ENCODE measurements around the gene TSKU.

The TSKU gene

DNA sequence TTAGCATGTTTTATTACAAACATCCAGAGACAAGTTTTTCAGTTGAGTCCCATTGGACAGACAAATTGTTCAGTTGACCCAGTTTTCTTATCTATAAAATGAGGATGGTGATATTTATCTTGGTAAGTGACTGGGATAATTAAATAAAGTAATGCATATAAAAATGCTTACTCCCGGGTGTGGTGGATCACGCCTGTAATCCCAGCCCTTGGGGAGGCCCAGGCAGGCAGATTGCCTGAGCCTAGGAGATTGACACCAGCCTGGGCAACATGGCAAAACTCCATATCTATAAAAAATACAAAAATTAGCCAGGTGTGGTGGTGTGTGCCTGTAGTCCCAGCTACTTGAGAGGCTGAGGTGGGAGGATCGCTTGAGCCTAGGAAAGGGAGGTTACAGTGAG lies 61.9 kb downstream of the TSKU start:
- no peak for TF ChIP-seq EGR1 (IDR thresholded peaks at IDR 0.05)
- no peak for TF ChIP-seq NFIC (IDR thresholded peaks at IDR 0.05)
- no peak for TF ChIP-seq FOXM1 (IDR thresholded peaks at IDR 0.05; ENCODE audit: borderline replicate concordance, low read depth)
- TF ChIP-seq, protein P1, sequence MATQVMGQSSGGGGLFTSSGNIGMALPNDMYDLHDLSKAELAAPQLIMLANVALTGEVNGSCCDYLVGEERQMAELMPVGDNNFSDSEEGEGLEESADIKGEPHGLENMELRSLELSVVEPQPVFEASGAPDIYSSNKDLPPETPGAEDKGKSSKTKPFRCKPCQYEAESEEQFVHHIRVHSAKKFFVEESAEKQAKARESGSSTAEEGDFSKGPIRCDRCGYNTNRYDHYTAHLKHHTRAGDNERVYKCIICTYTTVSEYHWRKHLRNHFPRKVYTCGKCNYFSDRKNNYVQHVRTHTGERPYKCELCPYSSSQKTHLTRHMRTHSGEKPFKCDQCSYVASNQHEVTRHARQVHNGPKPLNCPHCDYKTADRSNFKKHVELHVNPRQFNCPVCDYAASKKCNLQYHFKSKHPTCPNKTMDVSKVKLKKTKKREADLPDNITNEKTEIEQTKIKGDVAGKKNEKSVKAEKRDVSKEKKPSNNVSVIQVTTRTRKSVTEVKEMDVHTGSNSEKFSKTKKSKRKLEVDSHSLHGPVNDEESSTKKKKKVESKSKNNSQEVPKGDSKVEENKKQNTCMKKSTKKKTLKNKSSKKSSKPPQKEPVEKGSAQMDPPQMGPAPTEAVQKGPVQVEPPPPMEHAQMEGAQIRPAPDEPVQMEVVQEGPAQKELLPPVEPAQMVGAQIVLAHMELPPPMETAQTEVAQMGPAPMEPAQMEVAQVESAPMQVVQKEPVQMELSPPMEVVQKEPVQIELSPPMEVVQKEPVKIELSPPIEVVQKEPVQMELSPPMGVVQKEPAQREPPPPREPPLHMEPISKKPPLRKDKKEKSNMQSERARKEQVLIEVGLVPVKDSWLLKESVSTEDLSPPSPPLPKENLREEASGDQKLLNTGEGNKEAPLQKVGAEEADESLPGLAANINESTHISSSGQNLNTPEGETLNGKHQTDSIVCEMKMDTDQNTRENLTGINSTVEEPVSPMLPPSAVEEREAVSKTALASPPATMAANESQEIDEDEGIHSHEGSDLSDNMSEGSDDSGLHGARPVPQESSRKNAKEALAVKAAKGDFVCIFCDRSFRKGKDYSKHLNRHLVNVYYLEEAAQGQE (IDR thresholded peaks at IDR 0.05; ENCODE audit: low read depth), result no peak
- no peak for TF ChIP-seq TAF1 (IDR thresholded peaks at IDR 0.05; ENCODE audit: low read depth)
- no peak for TF ChIP-seq CEBPB (IDR thresholded peaks at IDR 0.05)
- TF ChIP-seq, protein P2, sequence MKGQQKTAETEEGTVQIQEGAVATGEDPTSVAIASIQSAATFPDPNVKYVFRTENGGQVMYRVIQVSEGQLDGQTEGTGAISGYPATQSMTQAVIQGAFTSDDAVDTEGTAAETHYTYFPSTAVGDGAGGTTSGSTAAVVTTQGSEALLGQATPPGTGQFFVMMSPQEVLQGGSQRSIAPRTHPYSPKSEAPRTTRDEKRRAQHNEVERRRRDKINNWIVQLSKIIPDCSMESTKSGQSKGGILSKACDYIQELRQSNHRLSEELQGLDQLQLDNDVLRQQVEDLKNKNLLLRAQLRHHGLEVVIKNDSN (IDR thresholded peaks at IDR 0.05), result no peak
- no peak for TF ChIP-seq TEAD4 (IDR thresholded peaks at IDR 0.05)
- TF ChIP-seq EP300 (IDR thresholded peaks at IDR 0.05; ENCODE audit: borderline replicate concordance), result no peak
- no peak for TF ChIP-seq CREB1 (IDR thresholded peaks at IDR 0.05; ENCODE audit: low read depth)
- TF ChIP-seq YY1 (IDR thresholded peaks at IDR 0.05; ENCODE audit: low read depth), result no peak
- TF ChIP-seq RAD21 (IDR thresholded peaks at IDR 0.05; ENCODE audit: low read depth), result no peak
- TF ChIP-seq TCF12 (IDR thresholded peaks at IDR 0.05; ENCODE audit: low read depth), result no peak

DNA sequence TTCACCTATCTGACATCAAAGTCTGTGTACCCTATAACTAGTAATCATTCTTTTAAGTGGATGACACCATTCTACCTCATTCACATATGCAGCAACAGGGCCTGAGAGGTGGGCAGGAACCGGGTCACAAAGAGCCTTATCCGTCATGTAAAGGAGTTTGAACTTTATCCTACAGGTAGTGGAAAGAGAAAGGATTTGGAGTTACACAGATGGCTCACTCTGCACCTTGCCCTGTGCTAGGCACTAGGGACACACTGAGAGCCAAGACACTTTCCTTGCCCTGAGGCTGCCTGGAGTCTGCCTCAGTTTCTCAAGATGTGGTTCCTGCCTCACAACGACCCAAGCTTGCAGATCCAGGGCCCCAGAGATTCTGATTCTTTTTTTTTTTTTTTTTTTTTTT lies 63.3 kb downstream of the TSKU start:
- no peak for TF ChIP-seq CEBPB (IDR thresholded peaks at IDR 0.05)
- TF ChIP-seq CREB1 (IDR thresholded peaks at IDR 0.05; ENCODE audit: low read depth), result no peak
- TF ChIP-seq, protein P1 (IDR thresholded peaks at IDR 0.05; ENCODE audit: low read depth), result no peak
- TF ChIP-seq NFIC (IDR thresholded peaks at IDR 0.05), result no peak
- no peak for TF ChIP-seq YY1 (IDR thresholded peaks at IDR 0.05; ENCODE audit: low read depth)
- TF ChIP-seq, protein P2 (IDR thresholded peaks at IDR 0.05), result no peak
- no peak for TF ChIP-seq TCF12 (IDR thresholded peaks at IDR 0.05; ENCODE audit: low read depth)
- no peak for TF ChIP-seq ZBTB7A (IDR thresholded peaks at IDR 0.05; ENCODE audit: low read depth)
- TF ChIP-seq FOXM1 (IDR thresholded peaks at IDR 0.05; ENCODE audit: borderline replicate concordance, low read depth), result no peak
- TF ChIP-seq TEAD4 (IDR thresholded peaks at IDR 0.05), result no peak
- TF ChIP-seq TAF1 (IDR thresholded peaks at IDR 0.05; ENCODE audit: low read depth), result no peak
- no peak for TF ChIP-seq EP300 (IDR thresholded peaks at IDR 0.05; ENCODE audit: borderline replicate concordance)
- TF ChIP-seq EGR1 (IDR thresholded peaks at IDR 0.05), result no peak
- TF ChIP-seq RAD21 (IDR thresholded peaks at IDR 0.05; ENCODE audit: low read depth), result no peak
- TF ChIP-seq, protein P3, sequence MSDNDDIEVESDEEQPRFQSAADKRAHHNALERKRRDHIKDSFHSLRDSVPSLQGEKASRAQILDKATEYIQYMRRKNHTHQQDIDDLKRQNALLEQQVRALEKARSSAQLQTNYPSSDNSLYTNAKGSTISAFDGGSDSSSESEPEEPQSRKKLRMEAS (IDR thresholded peaks at IDR 0.05), result no peak
